ENCODE results near the gene POPDC2.

- TF ChIP-seq CTCF (conservative IDR thresholded peaks at IDR 0.05; ENCODE audit: low read depth, low read length) (no peak), MAZ (IDR thresholded peaks at IDR 0.05; ENCODE audit: borderline replicate concordance, low read depth, low read length) (no peak), RAD21 (IDR thresholded peaks at IDR 0.05; ENCODE audit: low read length) (no peak), POLR2A (IDR thresholded peaks at IDR 0.05; ENCODE audit: low read depth, low read length) (no peak), RFX5 (IDR thresholded peaks at IDR 0.05; ENCODE audit: low read depth, low read length) (no peak)
- TF ChIP-seq, protein P1, sequence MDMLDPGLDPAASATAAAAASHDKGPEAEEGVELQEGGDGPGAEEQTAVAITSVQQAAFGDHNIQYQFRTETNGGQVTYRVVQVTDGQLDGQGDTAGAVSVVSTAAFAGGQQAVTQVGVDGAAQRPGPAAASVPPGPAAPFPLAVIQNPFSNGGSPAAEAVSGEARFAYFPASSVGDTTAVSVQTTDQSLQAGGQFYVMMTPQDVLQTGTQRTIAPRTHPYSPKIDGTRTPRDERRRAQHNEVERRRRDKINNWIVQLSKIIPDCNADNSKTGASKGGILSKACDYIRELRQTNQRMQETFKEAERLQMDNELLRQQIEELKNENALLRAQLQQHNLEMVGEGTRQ (IDR thresholded peaks at IDR 0.05; ENCODE audit: low read depth, low read length): no peak
These were observed 16.9 kb downstream of the POPDC2 start for GRCh38 chr3:119643528-119643927.
